ENCODE results near the gene HNRNPR. TPM values are rescaled to one million over a fixed set of nuclear protein-coding genes. Genes with fewer than 3 reads are reported as not detected.
"Not testable (repeated sequence)": the region's sequence is repeated elsewhere in the genome, so short reads cannot be mapped to it uniquely, and the experiment has no call there.

The HNRNPR gene
- total RNA-seq, 1 donor, result 81.9 TPM

DNA sequence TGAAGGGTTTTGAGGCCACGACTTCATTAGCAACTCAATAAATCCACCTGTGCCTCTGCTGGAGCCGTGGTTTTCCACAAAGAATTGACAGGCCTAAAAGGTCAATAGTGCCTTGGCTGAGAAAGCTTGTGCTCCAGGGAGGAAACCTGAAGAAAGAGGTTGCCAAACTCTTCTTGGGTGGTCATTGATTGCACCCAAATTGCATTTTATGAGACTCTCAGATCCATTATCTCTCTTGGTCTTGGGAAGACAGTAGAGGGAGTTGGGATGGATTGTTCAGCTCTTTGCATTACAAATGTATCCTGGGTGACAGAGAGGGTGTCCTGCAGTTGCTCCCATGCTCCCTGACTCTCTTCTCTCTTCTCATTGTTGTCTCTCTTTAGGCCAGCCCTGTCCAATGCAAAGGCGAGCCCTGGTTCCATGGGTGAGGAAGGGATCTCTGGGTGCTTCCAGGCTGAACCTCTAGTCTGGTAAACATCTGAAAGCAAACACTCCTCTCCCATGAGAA is 80.7 kb downstream of the HNRNPR start:
- Histone ChIP-seq H3K4me1 (ENCODE audit: insufficient read depth, low read length) (no peaks in the 10 kb centered on the region), H3K27me3 (ENCODE audit: insufficient read depth, low read length) (no peaks in the 10 kb centered on the region), H3K4me3 (ENCODE audit: low read length) (no peak overlapping the region)

DNA sequence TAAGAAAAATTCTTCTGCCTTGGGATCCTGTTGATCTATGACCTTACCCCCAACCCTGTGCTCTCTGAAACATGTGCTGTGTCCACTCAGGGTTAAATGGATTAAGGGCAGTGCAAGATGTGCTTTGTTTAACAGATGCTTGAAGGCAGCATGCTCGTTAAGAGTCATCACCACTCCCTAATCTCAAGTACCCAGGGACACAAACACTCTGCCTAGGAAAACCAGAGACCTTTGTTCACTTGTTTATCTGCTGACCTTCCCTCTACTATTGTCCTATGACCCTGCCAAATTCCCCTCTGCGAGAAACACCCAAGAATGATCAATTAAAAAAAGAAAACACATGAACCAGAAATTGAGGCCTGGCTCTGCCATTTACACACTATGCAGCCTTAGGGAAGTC is 86.0 kb downstream of the HNRNPR start:
- H3K4me1 ChIP-seq (ENCODE audit: insufficient read depth, low read length); H3K27me3 ChIP-seq (ENCODE audit: insufficient read depth, low read length); H3K4me3 ChIP-seq (ENCODE audit: low read length); H3K9me3 ChIP-seq (ENCODE audit: low read depth, low read length): not testable (repeated sequence)

More for the DNA sequence above, 80.7 kb downstream of the HNRNPR start:
- H3K9me3 ChIP-seq (ENCODE audit: low read depth, low read length), result no peaks in the 10 kb centered on the region

DNA sequence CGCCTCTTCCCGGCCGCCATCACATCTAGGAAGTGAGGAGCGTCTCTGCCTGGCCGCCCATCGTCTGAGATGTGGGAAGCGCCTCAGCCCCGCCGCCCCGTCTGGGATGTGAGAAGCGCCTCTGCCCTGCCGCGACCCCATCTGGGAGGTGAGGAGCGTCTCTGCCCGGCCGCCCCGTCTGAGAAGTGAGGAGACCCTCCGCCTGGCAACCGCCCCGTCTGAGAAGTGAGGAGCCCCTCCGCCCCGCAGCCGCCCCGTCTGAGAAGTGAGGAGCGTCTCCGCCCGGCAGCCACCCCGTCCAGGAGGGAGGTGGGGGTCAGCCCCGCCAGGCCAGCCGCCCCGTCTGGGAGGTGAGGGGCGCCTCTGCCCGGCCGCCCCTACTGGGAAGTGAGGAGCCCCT is 86.7 kb downstream of the HNRNPR start:
- H3K9me3 ChIP-seq (ENCODE audit: low read depth, low read length); H3K27me3 ChIP-seq (ENCODE audit: insufficient read depth, low read length); H3K4me1 ChIP-seq (ENCODE audit: insufficient read depth, low read length); H3K4me3 ChIP-seq (ENCODE audit: low read length): not testable (repeated sequence)

Other genes with a start within 250 kb of the HNRNPR start
- 20.1 TPM for gene LUZP1, start 175.4 kb downstream of the HNRNPR start, total RNA-seq
- not detected for gene HTR1D, start 126.8 kb downstream of the HNRNPR start, total RNA-seq
- 4.5 TPM for gene ZNF436, start 25.6 kb upstream of the HNRNPR start, total RNA-seq
- 19.2 TPM for gene TCEA3, start 80.5 kb upstream of the HNRNPR start, total RNA-seq
- gene ASAP3, start 139.9 kb upstream of the HNRNPR start, total RNA-seq, result 0.42 TPM
- gene E2F2, start 186.9 kb upstream of the HNRNPR start, total RNA-seq, result 2.7 TPM
- 47.3 TPM for gene ID3, start 215.2 kb upstream of the HNRNPR start, total RNA-seq